Left colon (tissue), 2 donors: ENCODE results near the gene HMGCL. TPM values are rescaled to one million over a fixed set of nuclear protein-coding genes. Genes with fewer than 3 reads are reported as not detected.
"Not testable (repeated sequence)": the region's sequence is repeated elsewhere in the genome, so short reads cannot be mapped to it uniquely, and the experiment has no call there.

ENCODE experiments used
- ATAC-seq: fragments of 200-7000 bp; cut with Tn5 transposase; one replicate; pipeline ENCODE4 v1.9.1; 2020; ENCODE audit warnings: mild to moderate bottlenecking, moderate library complexity
- DNase-seq, 2 donors: peaks; one replicate each; pipeline ENCODE4 v3.0.0-alpha.2; 2020
- intact Hi-C, 2 donors: fragments of 100-400 bp; cut with DNase I in 1 of 2; cut with micrococcal nuclease in 1 of 2; formaldehyde crosslinking; loops; one replicate each; pipeline versions ENCODE4 v1.11.2 to v1.14.0; 2022; cut with DNase I, micrococcal nuclease
- total RNA-seq, 2 donors: library from RNA; stranded (reverse); fragmentation: NEBNext Ultra II Directional; extraction: Animal tissue kit (Norgen Biotek cat#: 25700); gene quantifications; one replicate each; pipeline ENCODE4 v1.2.1, GENCODE V29; 2021
- donor health status: DM: no; HTN: no; CAD: no.
- donor health status: DM: yes; HTN: yes; CAD: no.

HMGCL gene
- total RNA-seq, 2 donors from 2014 or later: 85.3 to 95.1 TPM

DNA sequence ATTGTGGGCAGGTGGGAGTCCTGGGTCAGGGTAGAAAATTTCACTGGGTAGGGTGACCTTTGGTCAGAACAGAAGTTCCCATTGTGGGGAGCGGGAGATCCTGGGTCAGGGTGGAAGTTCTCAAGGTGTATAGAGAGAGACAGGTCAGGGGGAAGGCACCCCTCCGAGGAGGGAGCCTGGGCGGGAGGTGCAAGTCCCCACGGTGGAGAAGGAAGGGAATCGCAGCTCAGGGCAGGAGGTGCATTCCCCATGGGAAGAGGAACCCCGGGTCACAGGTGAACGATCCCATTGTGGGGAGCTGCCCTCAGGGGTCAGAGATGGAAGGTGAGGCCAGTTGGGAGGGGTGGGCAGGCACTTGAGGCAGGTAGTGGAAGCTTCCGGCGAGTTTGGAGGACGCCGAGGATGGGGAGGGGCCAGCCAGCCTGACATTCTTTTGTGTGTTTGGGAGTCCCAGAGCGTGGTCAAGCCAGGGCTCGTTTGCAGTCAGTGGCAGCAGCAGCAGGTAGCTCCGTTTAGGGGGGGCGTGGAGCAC is 33.6 kb downstream of the HMGCL start:
- intact Hi-C loops: no loop called here
- ATAC-seq: peak; percentile 25
- DNase-seq: peak; percentile 45 to 48

DNA sequence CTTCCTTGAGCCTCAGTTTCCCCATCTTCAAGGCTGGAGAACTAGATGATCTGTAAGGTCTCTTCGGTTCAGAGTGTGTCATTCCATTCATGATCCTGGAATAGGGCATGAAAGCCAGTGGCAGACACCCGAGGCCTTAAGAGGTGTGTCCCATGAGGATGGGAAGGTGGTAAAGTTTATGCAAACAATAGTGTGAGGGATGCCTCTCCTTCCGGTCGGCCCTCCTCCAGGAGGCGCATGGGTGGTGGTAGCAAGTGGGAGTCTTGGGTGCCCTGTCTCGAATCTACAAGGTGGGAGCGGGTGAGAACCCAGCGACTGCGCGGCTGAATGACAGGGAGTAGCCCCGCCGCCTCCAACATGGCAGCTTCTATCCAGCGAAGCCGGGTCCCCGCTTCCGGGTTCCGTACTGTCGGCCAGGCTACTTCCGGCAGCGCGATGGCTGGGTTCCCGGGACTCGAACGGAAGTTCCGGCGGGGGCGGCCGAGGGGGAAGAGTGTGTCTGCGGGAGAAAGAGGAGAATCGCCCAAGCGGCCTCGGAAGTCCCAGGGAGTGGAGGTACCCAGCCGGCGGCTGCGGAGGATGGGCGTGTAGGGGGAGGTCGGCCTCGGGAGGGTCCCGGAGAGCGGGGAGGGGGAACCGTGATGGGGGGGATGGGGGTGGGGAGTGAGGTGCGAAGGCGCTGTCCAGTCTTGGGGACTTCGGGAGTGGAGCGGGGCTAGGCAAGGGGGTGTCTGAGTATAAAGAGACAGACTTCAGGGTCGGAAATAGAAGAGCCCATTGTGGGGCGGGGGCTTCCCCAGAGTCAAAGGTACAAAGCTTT is 34.3 kb downstream of the HMGCL start, which contains the start of gene LYPLA2:
LYPLA2 (plus strand) TSS at position 450 of the 820 bp plus-strand sequence. CDS start 1,538 bp downstream, outside the sequence.
- DNase-seq (peak; percentile 92 to 96), ATAC-seq (peak; percentile 80)
- intact Hi-C loops: no loop called here

DNA sequence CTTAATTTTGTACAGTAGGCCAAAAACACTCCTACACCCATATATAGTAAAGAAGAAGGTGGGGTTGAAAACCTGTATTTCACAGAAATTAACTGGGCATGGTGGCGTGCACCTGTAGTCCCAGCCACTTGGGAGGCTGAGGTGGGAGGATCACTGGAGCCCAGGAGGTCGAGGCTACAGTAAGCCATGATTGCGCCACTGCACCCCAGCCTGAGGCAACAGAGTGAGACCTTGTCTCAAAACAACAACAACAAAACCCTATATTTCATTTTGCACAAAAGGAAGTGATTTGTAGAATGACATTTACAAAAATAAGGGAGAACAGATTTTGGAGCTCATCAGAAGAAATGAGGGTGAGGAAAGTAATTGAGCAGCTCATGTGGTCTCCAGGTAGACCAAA is 36.5 kb downstream of the HMGCL start:
- intact Hi-C loops: no loop called here
- ATAC-seq: no peak
- no peak for DNase-seq

GRCh38 chr1:23787701-23788100 is 37.5 kb downstream of the HMGCL start:
- DNase-seq (no peak), ATAC-seq (no peak)
- intact Hi-C loops: no loop called here

DNA sequence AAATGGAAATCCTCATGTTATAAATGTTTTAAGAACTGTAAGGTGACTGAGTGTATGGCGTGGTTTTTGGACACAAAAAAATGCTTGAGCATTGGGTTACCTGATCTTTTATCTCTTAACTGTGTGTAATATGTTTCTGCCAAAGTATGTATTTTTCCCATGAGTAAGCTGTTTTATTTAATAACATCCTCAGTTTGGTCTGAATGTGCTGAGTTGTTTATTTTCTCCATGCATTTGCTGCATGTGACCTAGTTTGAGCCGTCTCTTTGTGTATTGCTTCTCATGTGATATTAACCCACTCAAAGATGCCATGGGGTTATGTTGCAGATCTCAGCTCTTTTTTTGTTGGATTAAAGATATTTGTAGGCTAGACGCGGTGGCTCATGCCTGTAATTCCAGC is 40.4 kb downstream of the HMGCL start:
- DNase-seq (no peak), ATAC-seq (no peak)
- intact Hi-C loops: no loop called here

GRCh38 chr1:23783141-23783540 is 42.1 kb downstream of the HMGCL start:
- ATAC-seq, DNase-seq, intact Hi-C loops: not testable (repeated sequence)

DNA sequence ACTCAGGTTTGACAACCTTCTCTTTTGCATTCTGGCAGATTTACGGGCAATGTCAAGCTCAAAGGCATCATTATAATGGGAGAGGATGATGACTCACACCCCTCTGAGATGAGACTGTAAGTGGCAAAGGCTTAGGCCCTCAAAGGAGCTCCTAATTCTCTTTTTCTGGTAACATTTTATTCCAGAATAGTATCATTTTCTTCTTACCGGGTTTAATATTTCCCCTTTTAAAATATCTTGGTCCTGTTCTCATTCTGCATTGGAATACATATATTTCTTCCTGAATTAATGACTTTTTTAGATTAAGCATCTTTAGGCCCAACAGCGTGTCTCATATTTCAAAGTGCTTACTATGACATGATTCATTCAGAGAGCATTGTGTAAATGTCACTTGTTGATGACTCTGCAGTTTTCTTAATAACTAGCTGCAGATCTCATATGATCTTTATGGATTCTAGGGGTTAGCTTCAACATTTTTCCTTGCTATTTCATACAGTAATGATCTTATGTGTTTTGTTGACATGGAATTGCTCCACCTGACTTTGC is 45.3 kb downstream of the HMGCL start:
- ATAC-seq: no peak
- intact Hi-C loops: no loop called here
- no peak for DNase-seq

DNA sequence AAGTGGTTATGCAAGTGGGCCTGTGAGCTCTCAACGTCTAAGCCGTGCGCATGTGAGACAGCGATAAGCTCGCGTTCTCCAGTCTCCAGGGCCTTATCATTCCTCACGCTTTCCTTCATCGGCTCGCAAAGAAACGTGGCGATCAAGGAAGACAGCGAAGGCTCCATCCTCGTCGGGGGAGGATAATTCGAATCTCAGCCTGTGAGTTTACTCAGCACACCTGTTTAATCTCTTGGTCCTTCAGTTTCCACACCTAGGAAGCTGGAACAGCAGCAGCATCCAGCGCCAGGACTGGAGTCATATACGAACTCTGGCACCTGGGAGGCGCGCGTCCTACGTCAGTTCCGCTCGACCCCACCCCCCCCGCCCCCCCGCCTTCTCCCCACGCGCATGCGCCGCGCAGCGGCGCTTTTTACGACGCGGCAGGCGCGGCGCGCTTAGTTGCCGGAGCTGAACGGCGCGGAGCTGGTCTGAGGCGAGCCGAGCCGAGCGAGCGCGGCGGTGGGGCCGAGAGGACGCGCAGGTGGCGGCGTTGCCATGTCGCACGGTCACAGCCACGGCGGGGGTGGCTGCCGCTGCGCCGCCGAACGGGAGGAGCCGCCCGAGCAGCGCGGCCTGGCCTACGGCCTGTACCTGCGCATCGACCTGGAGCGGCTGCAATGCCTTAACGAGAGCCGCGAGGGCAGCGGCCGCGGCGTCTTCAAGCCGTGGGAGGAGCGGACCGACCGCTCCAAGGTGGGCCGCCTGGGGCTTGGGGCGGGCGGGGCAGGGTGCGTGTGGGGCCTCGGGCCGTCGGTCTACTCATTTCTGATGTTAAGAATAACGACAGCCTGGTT is 47.0 kb downstream of the HMGCL start, which contains the start of gene PITHD1:
PITHD1 (plus strand) TSS at position 440 of the 836 bp plus-strand sequence; CDS start at position 538, 98 bp downstream.
- intact Hi-C loops: no loop called here
- peak; percentile 93 for ATAC-seq
- DNase-seq: peak; percentile 86 to 87

- DNase-seq (no peak), ATAC-seq (no peak)
- intact Hi-C loops: no loop called here
Measured at GRCh38 chr1:23776217-23776616, 49.0 kb downstream of the HMGCL start.

DNA sequence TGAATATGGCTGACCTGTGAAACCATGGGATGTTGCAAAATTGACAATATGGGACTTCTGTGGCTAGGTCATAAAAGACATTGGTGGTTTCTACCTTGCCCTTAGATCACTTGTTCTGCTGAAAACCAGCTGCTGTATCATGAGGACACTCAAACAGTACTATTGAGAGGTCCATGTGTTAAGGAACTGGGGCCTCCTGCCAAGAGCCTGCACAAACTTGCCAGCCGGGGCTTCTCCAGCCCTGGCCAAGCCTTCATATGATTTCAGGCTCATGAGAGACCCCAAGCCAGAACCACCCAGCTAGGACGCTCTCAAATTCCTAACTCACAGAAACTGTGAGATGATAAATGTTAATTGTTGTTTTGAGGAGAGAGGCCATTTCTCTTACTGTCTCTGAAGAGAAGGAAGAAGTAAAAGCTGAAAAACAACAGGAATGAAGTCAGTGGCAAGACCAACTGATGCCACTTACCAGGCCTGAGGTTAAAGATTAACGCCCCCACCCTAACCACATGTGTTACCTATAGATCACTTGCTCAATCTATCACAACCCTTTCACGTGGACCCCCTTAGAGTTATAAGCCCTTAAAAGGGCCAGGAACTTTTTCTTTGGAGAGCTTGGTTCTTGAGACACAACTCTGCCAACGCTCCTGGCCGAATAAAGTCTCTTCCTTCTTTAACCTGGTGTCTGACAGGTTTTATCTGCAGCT is 50.9 kb downstream of the HMGCL start:
- intact Hi-C loops: loop anchor here in 1 of 2 donors (5.0 kb wide), 1 partner anchor 143 kb away; no protein-coding TSS in a partner anchor
- no peak for ATAC-seq
- peak in 1 of 2 donors; percentile 14 for DNase-seq

- ATAC-seq (no peak), DNase-seq (no peak)
- intact Hi-C loops: loop anchor here in 1 of 2 donors (5.0 kb wide), 1 partner anchor 144 kb away; no protein-coding TSS in a partner anchor
Measured at GRCh38 chr1:23772854-23773242, 52.4 kb downstream of the HMGCL start.

GRCh38 chr1:23772049-23772853 is 53.0 kb downstream of the HMGCL start:
- DNase-seq (peak; percentile 77 to 92), ATAC-seq (peak; percentile 90)
- intact Hi-C loops: loop anchor here in 1 of 2 donors (5.0 kb wide), 1 partner anchor 145 kb away; no protein-coding TSS in a partner anchor

GRCh38 chr1:23768733-23769132 is 56.5 kb downstream of the HMGCL start:
- intact Hi-C loops: no loop called here
- ATAC-seq: no peak
- no peak for DNase-seq

DNA sequence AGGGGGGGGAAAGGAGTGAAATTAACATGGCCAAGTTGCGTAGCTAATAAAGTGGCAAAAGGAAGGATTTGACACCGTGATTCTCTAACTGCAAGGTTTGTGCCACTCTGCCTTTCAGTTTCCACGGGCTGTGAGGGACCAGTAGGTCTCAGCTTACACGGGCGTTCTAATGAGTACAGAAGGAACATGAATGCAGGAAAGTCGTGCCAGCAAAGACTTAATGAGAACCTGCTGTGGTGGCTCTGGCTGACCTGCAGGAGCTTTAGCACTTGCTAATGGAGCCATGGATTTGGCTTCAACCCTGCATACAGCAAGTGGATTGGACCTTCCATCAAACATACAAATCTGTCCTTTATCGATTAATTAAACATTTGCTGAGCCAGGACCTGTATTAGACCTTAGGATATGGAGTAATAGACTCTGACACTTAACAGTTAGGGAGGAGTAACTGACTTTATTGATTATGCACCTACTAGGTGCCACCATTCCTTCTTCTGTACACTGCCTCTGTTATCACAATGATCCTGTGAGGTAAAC is 62.1 kb downstream of the HMGCL start:
- DNase-seq (no peak), ATAC-seq (no peak)
- intact Hi-C loops: no loop called here

GRCh38 chr1:23759277-23759676 is 66.0 kb downstream of the HMGCL start:
- ATAC-seq: peak; percentile 38
- no peak for DNase-seq
- intact Hi-C loops: no loop called here

DNA sequence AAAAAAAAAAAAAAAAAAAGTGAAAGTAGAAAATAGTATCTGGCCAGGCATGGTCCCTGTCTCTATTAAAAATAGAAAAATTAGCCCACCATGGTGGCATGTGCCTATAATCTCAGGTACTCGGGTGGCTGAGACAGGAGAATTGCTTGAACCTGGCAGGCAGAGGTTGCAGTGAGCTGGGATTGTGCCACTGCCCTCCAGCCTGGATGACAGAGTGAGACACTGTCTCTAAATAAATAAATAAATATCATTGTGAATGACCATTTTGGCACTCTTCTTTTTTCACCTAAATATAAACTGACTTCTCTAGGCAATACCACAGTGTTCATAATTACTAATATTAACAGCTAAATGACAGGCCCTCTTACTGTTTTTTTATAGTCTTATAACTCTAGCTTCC is 67.4 kb downstream of the HMGCL start:
- DNase-seq: no peak
- ATAC-seq: no peak
- intact Hi-C loops: no loop called here

DNA sequence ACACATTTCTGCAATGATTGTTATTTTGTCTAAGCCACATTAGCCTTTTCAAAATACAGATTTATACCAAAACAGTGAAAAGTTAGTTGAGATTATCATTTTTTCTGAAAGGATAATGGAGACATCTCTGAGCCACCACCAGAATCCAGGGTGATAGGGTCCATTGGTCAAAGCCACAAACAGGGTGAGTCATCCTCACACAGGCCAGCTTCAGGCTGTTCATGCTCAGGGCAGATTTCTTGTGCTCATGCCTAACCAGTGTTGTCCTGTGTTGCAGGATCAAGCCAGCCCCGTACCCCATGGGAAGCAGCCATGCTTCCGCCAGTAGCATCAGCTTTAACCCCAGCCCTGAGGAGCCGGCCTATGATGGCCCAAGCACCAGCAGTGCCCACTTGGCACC is 68.6 kb downstream of the HMGCL start:
- DNase-seq (no peak), ATAC-seq (peak; percentile 24)
- intact Hi-C loops: no loop called here
